NOMO-1 treated with DMSO at 0.1 percent for 48 hours (cell line): ENCODE measurements around the gene OBSCN.

Source experiments
- DNase-seq: peaks from one replicate; lab custom pipeline; 2025; ENCODE audit not compliant: unreplicated experiment; lab: John Stamatoyannopoulos, UW

Gene OBSCN

GRCh38 chr1:228408869-228409805 is 201.3 kb downstream of the OBSCN start:
- DNase-seq = no peak

GRCh38 chr1:228410015-228410414 is 202.2 kb downstream of the OBSCN start:
- DNase-seq = no peak

GRCh38 chr1:228410671-228411070 is 202.8 kb downstream of the OBSCN start:
- DNase-seq = no peak

- DNase-seq = no peak
Measured at GRCh38 chr1:228411121-228411520, 203.3 kb downstream of the OBSCN start.

- DNase-seq = no peak
Measured at GRCh38 chr1:228411548-228412430, 203.9 kb downstream of the OBSCN start.

GRCh38 chr1:228413241-228414010 is 205.6 kb downstream of the OBSCN start:
- no peak for DNase-seq

- no peak for DNase-seq
Measured at GRCh38 chr1:228414511-228415211, 206.8 kb downstream of the OBSCN start.

GRCh38 chr1:228415221-228415620 is 207.4 kb downstream of the OBSCN start:
- DNase-seq = no peak

GRCh38 chr1:228415853-228416216 is 208.0 kb downstream of the OBSCN start:
- DNase-seq = no peak

GRCh38 chr1:228416217-228416933 is 208.5 kb downstream of the OBSCN start, which contains the start of gene TRIM17:
TRIM17 (minus strand) TSS chr1:228416861; CDS start chr1:228415072, 1,789 bp downstream.
- DNase-seq = no peak

GRCh38 chr1:228417061-228417460 is 209.2 kb downstream of the OBSCN start:
- DNase-seq = no peak

- DNase-seq = no peak
Measured at GRCh38 chr1:228417483-228418203, 209.8 kb downstream of the OBSCN start.

- no peak for DNase-seq
Measured at GRCh38 chr1:228420968-228421826, 213.4 kb downstream of the OBSCN start.

- no peak for DNase-seq
Measured at GRCh38 chr1:228423404-228424053, 215.7 kb downstream of the OBSCN start.

GRCh38 chr1:228424685-228425660 is 217.1 kb downstream of the OBSCN start:
- no peak for DNase-seq

GRCh38 chr1:228426518-228427175 is 218.8 kb downstream of the OBSCN start:
- DNase-seq = no peak
